ENCODE data around the gene RFC1. TPM values are rescaled to one million over a fixed set of nuclear protein-coding genes. Genes with fewer than 3 reads are reported as not detected.

The RFC1 gene, protein sequence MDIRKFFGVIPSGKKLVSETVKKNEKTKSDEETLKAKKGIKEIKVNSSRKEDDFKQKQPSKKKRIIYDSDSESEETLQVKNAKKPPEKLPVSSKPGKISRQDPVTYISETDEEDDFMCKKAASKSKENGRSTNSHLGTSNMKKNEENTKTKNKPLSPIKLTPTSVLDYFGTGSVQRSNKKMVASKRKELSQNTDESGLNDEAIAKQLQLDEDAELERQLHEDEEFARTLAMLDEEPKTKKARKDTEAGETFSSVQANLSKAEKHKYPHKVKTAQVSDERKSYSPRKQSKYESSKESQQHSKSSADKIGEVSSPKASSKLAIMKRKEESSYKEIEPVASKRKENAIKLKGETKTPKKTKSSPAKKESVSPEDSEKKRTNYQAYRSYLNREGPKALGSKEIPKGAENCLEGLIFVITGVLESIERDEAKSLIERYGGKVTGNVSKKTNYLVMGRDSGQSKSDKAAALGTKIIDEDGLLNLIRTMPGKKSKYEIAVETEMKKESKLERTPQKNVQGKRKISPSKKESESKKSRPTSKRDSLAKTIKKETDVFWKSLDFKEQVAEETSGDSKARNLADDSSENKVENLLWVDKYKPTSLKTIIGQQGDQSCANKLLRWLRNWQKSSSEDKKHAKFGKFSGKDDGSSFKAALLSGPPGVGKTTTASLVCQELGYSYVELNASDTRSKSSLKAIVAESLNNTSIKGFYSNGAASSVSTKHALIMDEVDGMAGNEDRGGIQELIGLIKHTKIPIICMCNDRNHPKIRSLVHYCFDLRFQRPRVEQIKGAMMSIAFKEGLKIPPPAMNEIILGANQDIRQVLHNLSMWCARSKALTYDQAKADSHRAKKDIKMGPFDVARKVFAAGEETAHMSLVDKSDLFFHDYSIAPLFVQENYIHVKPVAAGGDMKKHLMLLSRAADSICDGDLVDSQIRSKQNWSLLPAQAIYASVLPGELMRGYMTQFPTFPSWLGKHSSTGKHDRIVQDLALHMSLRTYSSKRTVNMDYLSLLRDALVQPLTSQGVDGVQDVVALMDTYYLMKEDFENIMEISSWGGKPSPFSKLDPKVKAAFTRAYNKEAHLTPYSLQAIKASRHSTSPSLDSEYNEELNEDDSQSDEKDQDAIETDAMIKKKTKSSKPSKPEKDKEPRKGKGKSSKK
- 35.7 and 65.9 TPM in 2 replicates for total RNA-seq

DNA sequence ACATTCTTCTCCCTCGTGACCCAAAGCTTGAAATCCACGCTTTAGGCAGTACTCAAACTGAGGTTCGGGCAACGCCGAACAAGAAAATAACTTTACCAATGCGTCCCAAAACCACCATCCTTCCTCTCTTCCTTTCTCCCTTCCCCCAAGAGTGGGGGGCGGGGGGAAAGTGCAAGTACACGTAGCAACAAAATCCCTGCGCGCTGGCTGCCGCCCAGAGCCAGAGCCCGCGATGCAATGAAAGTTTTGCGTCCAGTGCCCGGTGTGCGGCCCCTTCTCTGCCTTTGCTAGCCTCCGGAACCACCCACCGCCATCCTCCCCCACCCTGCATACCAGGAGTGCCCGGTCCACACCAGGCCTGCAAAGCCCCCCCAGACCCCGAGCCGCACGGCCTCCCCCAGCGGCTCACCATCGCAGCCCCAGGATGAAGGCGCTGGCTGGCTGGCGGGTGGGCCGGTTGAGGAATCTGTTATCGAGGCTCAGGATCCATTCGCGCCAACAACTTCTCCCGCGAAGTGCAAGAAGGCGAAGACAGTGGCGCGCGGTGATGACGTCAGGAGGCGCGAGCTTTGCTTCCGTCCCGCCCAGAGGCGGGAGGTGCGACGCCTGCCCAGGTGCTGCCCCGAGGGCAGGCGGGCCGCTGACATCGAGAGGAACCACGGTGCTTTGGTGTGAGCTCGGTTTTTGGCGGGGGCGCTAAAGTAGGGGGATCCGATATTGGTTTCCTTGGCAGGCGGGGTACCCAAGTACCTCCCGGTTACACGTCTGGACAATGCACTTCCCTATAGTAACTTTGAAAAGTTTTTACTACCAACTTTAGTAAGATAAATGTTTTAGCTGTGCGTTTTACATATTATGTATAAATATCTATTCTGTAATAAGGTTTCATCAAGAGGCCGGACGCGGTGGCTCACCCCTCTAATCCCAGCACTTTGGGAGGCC lies at the start of gene RFC1:
RFC1 (minus strand) TSS at position 533 of the 942 bp plus-strand sequence; CDS start at position 412, 121 bp downstream.

GRCh38 chr4:39406763-39407583 lies 40.8 kb upstream of the RFC1 start, which contains the start of gene KLB:
Gene KLB (plus strand): TSS chr4:39406930. CDS start chr4:39406950, 20 bp downstream.

Other genes with a start within 250 kb of the RFC1 start
- 34.4 and 42.6 TPM in 2 replicates for gene WDR19, start 183.8 kb downstream of the RFC1 start, total RNA-seq
- 0.15 TPM in 1 of 2 replicates, not detected in the other for gene KLB, start 40.6 kb upstream of the RFC1 start, total RNA-seq
- 1,206 and 2,851 TPM in 2 replicates for gene RPL9, start 92.6 kb upstream of the RFC1 start, total RNA-seq
- 6.1 and 9.9 TPM in 2 replicates for gene LIAS, start 92.7 kb upstream of the RFC1 start, total RNA-seq
- 159 and 323 TPM in 2 replicates for gene UGDH, start 161.1 kb upstream of the RFC1 start, total RNA-seq